H1 (cell line): ENCODE measurements around the gene RUNX1. TPM values are rescaled to one million over a fixed set of nuclear protein-coding genes. Genes with fewer than 3 reads are reported as not detected.

Experiments used
- CTCF ChIA-PET: fragments of 300-600 bp; sonication (Branson Sonifier 250); formaldehyde crosslinking; loops from one replicate; lab custom pipeline; 2021; ENCODE audit not compliant: partially characterized antibody; lab: Charles Lee
- POLR2A ChIA-PET: fragments of 300-600 bp; sonication (Branson Sonifier 250); formaldehyde crosslinking; loops from one replicate; lab custom pipeline; 2021; ENCODE audit warnings: inconsistent platforms; ENCODE audit not compliant: partially characterized antibody; lab: Charles Lee
- DNase-seq, 2 experiments: peaks; one replicate each; pipeline versions ENCODE4 v3.0.0 to v3.0.0-alpha.2; 2010 to 2022; ENCODE audit warnings: low spot score in 2 of 2, low read depth in 1 of 2, mixed read lengths in 1 of 2
- FAIRE-seq: peaks from 2 replicates; lab custom pipeline; 2011; peaks lifted over from hg19 to GRCh38; lab: Jason Lieb, UNC
- H2AFZ ChIP-seq: 2 replicates; pipeline ENCODE4 v1.8.1; 2012; ENCODE audit warnings: low read length, inconsistent platforms
- H2AK5ac ChIP-seq: 2 replicates; pipeline ENCODE4 v1.6.1; 2013; ENCODE audit warnings: low read depth, low read length
- H2BK120ac ChIP-seq: replicated peaks from 2 replicates; pipeline ENCODE3; 2013; ENCODE audit warnings: low read depth, low read length, inconsistent platforms
- H2BK12ac ChIP-seq: 2 replicates; pipeline ENCODE4 v1.6.1; 2013; ENCODE audit warnings: low read depth, low read length
- H2BK15ac ChIP-seq: 2 replicates; pipeline ENCODE4 v1.6.1; 2013; ENCODE audit warnings: low read length
- H2BK20ac ChIP-seq: 2 replicates; pipeline ENCODE4 v1.6.1; 2013; ENCODE audit warnings: low read length
- H2BK5ac ChIP-seq: 2 replicates; pipeline ENCODE4 v1.6.1; 2013; ENCODE audit warnings: low read depth, low read length
- H3K14ac ChIP-seq: 2 replicates; pipeline ENCODE4 v1.6.1; 2013; ENCODE audit warnings: inconsistent platforms; ENCODE audit not compliant: insufficient read length
- H3K18ac ChIP-seq: 2 replicates; pipeline ENCODE4 v1.6.1; 2013; ENCODE audit warnings: low read length; ENCODE audit errors: extremely low read depth
- H3K23ac ChIP-seq: 2 replicates; pipeline ENCODE4 v1.6.1; 2013; ENCODE audit warnings: inconsistent platforms; ENCODE audit not compliant: insufficient read length
- H3K23me2 ChIP-seq: 2 replicates; pipeline ENCODE4 v1.6.1; 2013; ENCODE audit warnings: low read depth, low read length
- H3K27ac ChIP-seq: 2 replicates; pipeline ENCODE4 v1.6.1; 2011; ENCODE audit warnings: low read depth, low read length, inconsistent platforms
- H3K27me3 ChIP-seq, 4 experiments: replicated peaks in 1 of 4; 1 replicate in 1 of 4; 2 replicates in 3 of 4; pipeline versions ENCODE4 v1.6.1 to v1.8.1; 2011 to 2013; ENCODE audit warnings: low read length in 3 of 4, mild to moderate bottlenecking in 3 of 4, inconsistent platforms in 2 of 4, mixed read lengths in 2 of 4, moderate library complexity in 1 of 4; ENCODE audit not compliant: control insufficient read depth in 3 of 4, insufficient read depth in 3 of 4; ENCODE audit errors: extremely low read depth in 1 of 4
- H3K36me3 ChIP-seq, 4 experiments: 2 replicates each; pipeline versions ENCODE4 v1.6.1 to v1.8.1; 2011 to 2013; ENCODE audit warnings: mild to moderate bottlenecking in 4 of 4, low read length in 3 of 4, moderate library complexity in 2 of 4, control low read depth in 1 of 4, inconsistent platforms in 1 of 4; ENCODE audit not compliant: insufficient read depth in 4 of 4, control insufficient read depth in 2 of 4
- H3K4ac ChIP-seq: replicated peaks from 2 replicates; pipeline ENCODE3; 2013; ENCODE audit warnings: low read length, low read depth, mixed read lengths, inconsistent platforms; ENCODE audit not compliant: insufficient read length
- H3K4me1 ChIP-seq, 4 experiments: replicated peaks in 1 of 4; 1 replicate in 1 of 4; 2 replicates in 3 of 4; pipeline versions ENCODE4 v1.6.1 to v1.8.1; 2011 to 2013; ENCODE audit warnings: low read length in 3 of 4, inconsistent platforms in 2 of 4, mixed read lengths in 1 of 4; ENCODE audit not compliant: insufficient read depth in 4 of 4, control insufficient read depth in 3 of 4
- H3K4me2 ChIP-seq, 2 experiments: 2 replicates each; pipeline versions ENCODE4 v1.6.1 to v1.8.1; 2011 to 2013; ENCODE audit warnings: low read depth in 2 of 2, low read length in 2 of 2, control low read depth in 1 of 2, inconsistent platforms in 1 of 2, mild to moderate bottlenecking in 1 of 2; ENCODE audit not compliant: insufficient read depth in 1 of 2
- H3K4me3 ChIP-seq, 4 experiments: fragments of 200-600, 300-600 bp in 1 of 4; sonication (generic), shearing (Covaris generic), sonication (Bioruptor Twin) in 1 of 4; 2 replicates each; pipeline versions ENCODE4 v1.5.1 to v1.8.1; 2011 to 2016; ENCODE audit warnings: low read length in 4 of 4, low read depth in 3 of 4, control low read depth in 2 of 4, inconsistent platforms in 2 of 4, mild to moderate bottlenecking in 2 of 4, mixed read lengths in 1 of 4, moderate library complexity in 1 of 4; ENCODE audit not compliant: insufficient read depth in 2 of 4; ENCODE audit errors: extremely low read depth in 1 of 4
- H3K56ac ChIP-seq: replicated peaks from 2 replicates; pipeline ENCODE3; 2013; ENCODE audit warnings: low read depth, mild to moderate bottlenecking, mixed read lengths, low read length, inconsistent platforms; ENCODE audit not compliant: insufficient read length
- H3K79me1 ChIP-seq: 2 replicates; pipeline ENCODE4 v1.6.1; 2013; ENCODE audit warnings: low read depth, low read length, control low read depth
- H3K79me2 ChIP-seq, 2 experiments: 2 replicates each; pipeline versions ENCODE4 v1.6.1 to v1.8.1; 2012 to 2013; ENCODE audit warnings: low read length in 2 of 2, mild to moderate bottlenecking in 2 of 2, inconsistent platforms in 1 of 2; ENCODE audit not compliant: insufficient read depth in 2 of 2, control insufficient read depth in 1 of 2
- H3K9ac ChIP-seq, 4 experiments: replicated peaks in 1 of 4; 1 replicate in 1 of 4; 2 replicates in 3 of 4; pipeline versions ENCODE4 v1.6.1 to v1.8.1; 2011 to 2013; ENCODE audit warnings: low read depth in 3 of 4, low read length in 3 of 4, control low read depth in 2 of 4, mild to moderate bottlenecking in 2 of 4, moderate library complexity in 2 of 4, inconsistent platforms in 1 of 4; ENCODE audit errors: extremely low read depth in 1 of 4
- H3K9me3 ChIP-seq, 2 experiments: 2 replicates each; pipeline versions ENCODE4 v1.6.1 to v1.8.1; 2012 to 2013; ENCODE audit warnings: mild to moderate bottlenecking in 2 of 2, moderate library complexity in 2 of 2, control low read depth in 1 of 2, inconsistent platforms in 1 of 2, low read depth in 1 of 2, low read length in 1 of 2, mixed read lengths in 1 of 2; ENCODE audit not compliant: insufficient read depth in 2 of 2
- H4K20me1 ChIP-seq, 2 experiments: replicated peaks in 1 of 2; 2 replicates each; pipeline versions ENCODE3 to v1.8.1; 2011 to 2013; ENCODE audit warnings: inconsistent platforms in 2 of 2, low read length in 2 of 2, mild to moderate bottlenecking in 1 of 2; ENCODE audit not compliant: insufficient read depth in 2 of 2, control insufficient read depth in 1 of 2
- H4K5ac ChIP-seq: 2 replicates; pipeline ENCODE4 v1.6.1; 2013; ENCODE audit warnings: low read length, low read depth, mixed read lengths, inconsistent platforms; ENCODE audit not compliant: insufficient read length
- H4K8ac ChIP-seq: 2 replicates; pipeline ENCODE4 v1.8.0; 2013; ENCODE audit warnings: mild to moderate bottlenecking, moderate library complexity, low read length, inconsistent platforms; ENCODE audit not compliant: insufficient read depth; ENCODE audit errors: extremely low read depth
- H4K91ac ChIP-seq: replicated peaks from 2 replicates; pipeline ENCODE3; 2013; ENCODE audit warnings: low read length, mixed read lengths, inconsistent platforms; ENCODE audit not compliant: insufficient read length
- BCL11A ChIP-seq, 2 experiments: IDR thresholded peaks; one replicate each; pipeline ENCODE4 v1.6.1; 2011; ENCODE audit warnings: low read depth in 2 of 2, low read length in 2 of 2, mild to moderate bottlenecking in 2 of 2
- BRCA1 ChIP-seq: IDR thresholded peaks from 2 replicates; pipeline ENCODE4 v1.6.1; 2012; ENCODE audit warnings: low read depth, low read length, improper control_type of control experiment
- CEBPB ChIP-seq: IDR thresholded peaks from 2 replicates; pipeline ENCODE4 v1.6.1; 2012; ENCODE audit warnings: low read depth, low read length
- CHD1 ChIP-seq: IDR thresholded peaks from 2 replicates; pipeline ENCODE4 v1.6.1; 2012; ENCODE audit warnings: low read depth, low read length, improper control_type of control experiment
- EZH2 ChIP-seq: fragments of 200-600 bp; sonication (generic); IDR thresholded peaks from 2 replicates; pipeline ENCODE4 v1.7.1; 2012; ENCODE audit warnings: low read depth, mild to moderate bottlenecking, moderate library complexity, low read length, inconsistent platforms; ENCODE audit not compliant: severe bottlenecking
- KDM5A ChIP-seq: fragments of 200-600 bp; IDR thresholded peaks from 2 replicates; pipeline ENCODE4 v1.7.1; 2012; ENCODE audit warnings: mild to moderate bottlenecking, low read length, inconsistent platforms, mixed read lengths
- MAFK ChIP-seq: IDR thresholded peaks from 2 replicates; pipeline ENCODE4 v1.6.1; 2012; ENCODE audit warnings: low read depth, mild to moderate bottlenecking, improper control_type of control experiment, low read length
- POU5F1 ChIP-seq: IDR thresholded peaks from 2 replicates; pipeline ENCODE4 v1.6.1; 2011; ENCODE audit warnings: low read depth, mild to moderate bottlenecking, low read length, moderate library complexity
- RAD21 ChIP-seq, 2 experiments: IDR thresholded peaks in 1 of 2; conservative IDR thresholded peaks in 1 of 2; 2 replicates each; pipeline ENCODE4 v1.6.1; 2011; ENCODE audit warnings: low read depth in 2 of 2, low read length in 2 of 2, improper control_type of control experiment in 1 of 2, inconsistent platforms in 1 of 2, mild to moderate bottlenecking in 1 of 2, moderate library complexity in 1 of 2
- SP4 ChIP-seq: IDR thresholded peaks from 2 replicates; pipeline ENCODE4 v1.6.1; 2012; ENCODE audit warnings: low read length, inconsistent platforms
- WGBS, 2 experiments: shearing (Covaris generic) in 1 of 2; methylation state at CpG; one replicate each; pipeline versions ENCODE4 v1.1.6 to v1.1.7; 2013 to 2015; ENCODE audit warnings: low lambda C conversion rate in 2 of 2, mixed read lengths in 2 of 2, inconsistent platforms in 1 of 2, low coverage in 1 of 2, missing lambda C conversion rate in 1 of 2; ENCODE audit not compliant: insufficient replicate concordance in 2 of 2, insufficient coverage in 1 of 2, insufficient read length in 1 of 2; ENCODE audit errors: extremely low coverage in 1 of 2, missing lambda C conversion rate in 1 of 2; 5-methylcytosine and 5-hydroxymethylcytosine counted together
- polyA plus RNA-seq, 7 experiments: library from polyadenylated mRNA; depleted of rRNA in 3 of 7; stranded (reverse) in 5 of 7; unstranded in 2 of 7; fragments of >200 nt in 5 of 7; fragments of 200-250 nt in 2 of 7; gene quantifications; 1 replicate in 5 of 7; 2 replicates in 1 of 7; 4 replicates in 1 of 7; pipeline versions ENCODE4 v1.2.1 to v1.2.3, GENCODE V29; 2011 to 2013; ENCODE audit warnings: missing spikeins in 2 of 7, mixed read lengths in 2 of 7
- total RNA-seq: library from RNA; stranded (reverse); fragmentation: NEBNext Ultra II Directional; extraction: Animal tissue kit (Norgen Biotek cat#: 25700); gene quantifications from 2 replicates; pipeline ENCODE4 v1.2.1, GENCODE V29; 2021
- TF ChIP-seq, protein P1 (sequence below): IDR thresholded peaks from 2 replicates; pipeline ENCODE4 v1.6.1; 2011; ENCODE audit warnings: low read depth, mild to moderate bottlenecking, low read length; ENCODE audit not compliant: insufficient read depth
- TF ChIP-seq, protein P2 (sequence below), 3 experiments: IDR thresholded peaks; 1 replicate in 2 of 3; 2 replicates in 1 of 3; pipeline versions ENCODE4 v1.5.1 to v1.6.1; 2011; ENCODE audit warnings: low read length in 3 of 3, mild to moderate bottlenecking in 3 of 3, inconsistent platforms in 2 of 3, low read depth in 1 of 3, moderate library complexity in 1 of 3; ENCODE audit not compliant: insufficient read depth in 1 of 3; ENCODE audit errors: control extremely low read depth in 1 of 3

The RUNX1 gene
- total and polyA plus RNA-seq, 2 of the 8 experiments (the other 6 are each of a cell fraction or from before 2014, with no cell fraction given) = 0.20 to 0.60 TPM

DNA sequence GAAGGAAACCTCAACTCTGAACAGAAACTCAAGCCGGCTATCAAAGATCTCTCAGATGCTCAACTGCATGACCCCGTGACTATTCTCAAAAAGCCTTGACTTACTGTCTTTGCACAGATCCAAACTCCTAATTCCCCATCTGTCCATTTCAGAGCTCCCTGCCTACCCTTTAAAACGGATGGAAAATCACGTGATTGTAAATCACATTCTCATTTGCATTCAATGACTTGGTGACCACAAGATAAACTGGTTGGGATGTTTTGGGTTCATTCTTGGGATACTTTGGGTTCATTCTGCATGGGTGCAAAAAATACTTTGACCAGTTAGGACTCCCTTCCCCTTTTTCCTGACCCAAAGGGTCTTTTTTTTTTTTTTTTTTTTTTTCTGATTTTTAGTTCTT, 41.3 kb upstream of the RUNX1 start:
- ChIA-PET POLR2A (no interaction called here), CTCF (no interaction called here)
- Histone ChIP-seq H3K79me2 (no peaks in the 10 kb centered on the region), H2BK20ac (no peak overlapping the region), H2BK15ac (no peak overlapping the region), H3K9me3 (no peaks in the 10 kb centered on the region), H4K8ac (no peak overlapping the region), H2BK5ac (no peak overlapping the region), H2AFZ (no peak overlapping the region), H2BK12ac (no peak overlapping the region), H2BK120ac (no peak overlapping the region), H3K14ac (no peak overlapping the region), H2AK5ac (no peak overlapping the region), H3K9ac (no peak overlapping the region), H3K79me1 (no peaks in the 10 kb centered on the region), H3K4me3 (no peak overlapping the region), H3K36me3 (no peaks in the 10 kb centered on the region), H3K4ac (no peak overlapping the region), H4K91ac (no peak overlapping the region), H4K5ac (no peak overlapping the region), H3K23ac (no peak overlapping the region), H3K27ac (no peak overlapping the region), H3K27me3 (no peaks in the 10 kb centered on the region), H3K23me2 (no peaks in the 10 kb centered on the region), H3K56ac (no peak overlapping the region), H3K18ac (no peak overlapping the region), H4K20me1 (no peaks in the 10 kb centered on the region), H3K4me1 (no peaks in the 10 kb centered on the region), H3K4me2 (no peak overlapping the region)
- no peak for FAIRE-seq
- 69% methylated on average over 4 of the region's 4 CpGs; no CpG with 5 or more reads in 1 of the 2 experiments for WGBS, 2 experiments
- DNase-seq = no peak
- TF ChIP-seq BCL11A (IDR thresholded peaks at IDR 0.05; ENCODE audit: low read depth in 2 of 2, low read length in 2 of 2) (no peak), MAFK (no peak), BRCA1 (no peak), CHD1 (no peak), EZH2 (no peak), KDM5A (no peak), SP4 (no peak), RAD21 (IDR thresholded peaks at IDR 0.05 in 1 of 2, conservative IDR thresholded peaks at IDR 0.05 in 1 of 2; ENCODE audit: low read depth in 2 of 2, low read length in 2 of 2) (no peak), POU5F1 (no peak), CEBPB (no peak)
- TF ChIP-seq, protein P1, sequence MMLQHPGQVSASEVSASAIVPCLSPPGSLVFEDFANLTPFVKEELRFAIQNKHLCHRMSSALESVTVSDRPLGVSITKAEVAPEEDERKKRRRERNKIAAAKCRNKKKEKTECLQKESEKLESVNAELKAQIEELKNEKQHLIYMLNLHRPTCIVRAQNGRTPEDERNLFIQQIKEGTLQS = no peak
- TF ChIP-seq, protein P2, sequence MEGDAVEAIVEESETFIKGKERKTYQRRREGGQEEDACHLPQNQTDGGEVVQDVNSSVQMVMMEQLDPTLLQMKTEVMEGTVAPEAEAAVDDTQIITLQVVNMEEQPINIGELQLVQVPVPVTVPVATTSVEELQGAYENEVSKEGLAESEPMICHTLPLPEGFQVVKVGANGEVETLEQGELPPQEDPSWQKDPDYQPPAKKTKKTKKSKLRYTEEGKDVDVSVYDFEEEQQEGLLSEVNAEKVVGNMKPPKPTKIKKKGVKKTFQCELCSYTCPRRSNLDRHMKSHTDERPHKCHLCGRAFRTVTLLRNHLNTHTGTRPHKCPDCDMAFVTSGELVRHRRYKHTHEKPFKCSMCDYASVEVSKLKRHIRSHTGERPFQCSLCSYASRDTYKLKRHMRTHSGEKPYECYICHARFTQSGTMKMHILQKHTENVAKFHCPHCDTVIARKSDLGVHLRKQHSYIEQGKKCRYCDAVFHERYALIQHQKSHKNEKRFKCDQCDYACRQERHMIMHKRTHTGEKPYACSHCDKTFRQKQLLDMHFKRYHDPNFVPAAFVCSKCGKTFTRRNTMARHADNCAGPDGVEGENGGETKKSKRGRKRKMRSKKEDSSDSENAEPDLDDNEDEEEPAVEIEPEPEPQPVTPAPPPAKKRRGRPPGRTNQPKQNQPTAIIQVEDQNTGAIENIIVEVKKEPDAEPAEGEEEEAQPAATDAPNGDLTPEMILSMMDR (IDR thresholded peaks at IDR 0.05; ENCODE audit: control extremely low read depth in 1 of 3, insufficient read depth in 1 of 3, low read depth in 1 of 3, low read length in 3 of 3) = no peak
